ENCODE data around the gene AMBRA1. TPM values are rescaled to one million over a fixed set of nuclear protein-coding genes. Genes with fewer than 3 reads are reported as not detected.

AMBRA1 gene
- total RNA-seq, 2 experiments from 2014 or later: 24.6 to 30.7 TPM

GRCh38 chr11:46498179-46498578 lies 95.6 kb downstream of the AMBRA1 start:
- H2AFZ ChIP-seq (ENCODE audit: low read length): no peak overlapping the region
- H3K9me3 ChIP-seq (ENCODE audit: low read length): no peaks in the 10 kb centered on the region
- BruUV-seq (replicated peaks): no TSS peak
- H3K9me2 ChIP-seq (ENCODE audit: insufficient read depth, low read length): no peaks in the 10 kb centered on the region
- CTCF ChIA-PET (ENCODE audit: unreplicated experiment): interaction anchor here (0.9 kb wide), 1 partner anchor 8 kb away, joined by 3 read pairs; no protein-coding TSS in a partner anchor
- POLR2A ChIA-PET: interaction anchor here (0.7 to 1.2 kb wide), 2 partner anchors 8 to 427 kb away, joined by 3 to 4 read pairs; no protein-coding TSS in a partner anchor
- no peak overlapping the region for H3K4me2 ChIP-seq (ENCODE audit: low read length)
- no peaks in the 10 kb centered on the region for H3K79me2 ChIP-seq (ENCODE audit: insufficient read depth, low read depth, low read length)
- intact Hi-C loops (cut with micrococcal nuclease; ENCODE audit: unreplicated experiment): no loop called here
- peaks cover 24% of the 10 kb centered on the region for H3K36me3 ChIP-seq (ENCODE audit: insufficient read depth, low read length)
- H3K27ac ChIP-seq (ENCODE audit: low read depth, low read length, poor library complexity, severe bottlenecking): no peak overlapping the region
- no peaks in the 10 kb centered on the region for H4K20me1 ChIP-seq (ENCODE audit: insufficient read depth, low read length)
- no peaks in the 10 kb centered on the region for H3K4me1 ChIP-seq (ENCODE audit: insufficient read depth, low read length, poor library complexity, severe bottlenecking)
- no peak for TF ChIP-seq EZH2phosphoT487 (IDR thresholded peaks at IDR 0.05; ENCODE audit: borderline replicate concordance, low read depth, low read length)
- no peak for TF ChIP-seq CTCF (conservative IDR thresholded peaks at IDR 0.05; ENCODE audit: low read length)
- H3K4me3 ChIP-seq (ENCODE audit: low read depth, low read length, poor library complexity, severe bottlenecking): no peak overlapping the region
- DNase-seq (ENCODE audit: low spot score): no peak

DNA sequence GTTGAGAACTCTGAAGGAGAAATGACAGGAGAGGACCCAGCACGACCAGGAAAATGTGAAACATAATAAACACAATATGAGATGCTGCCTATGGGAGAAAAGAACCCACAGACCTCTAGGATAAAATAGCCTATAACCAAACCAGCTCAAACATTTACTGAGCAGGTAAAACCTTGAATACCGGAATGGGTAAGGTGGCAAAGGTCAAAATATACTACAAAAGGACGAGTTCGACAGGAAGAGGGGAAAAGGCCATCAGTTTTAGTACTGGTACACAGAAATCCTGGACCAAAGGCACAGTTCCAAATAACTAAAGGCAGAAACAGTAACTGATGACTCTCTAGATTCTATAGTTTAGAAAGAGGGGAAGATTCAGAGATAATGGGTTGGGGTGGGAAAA lies 96.3 kb downstream of the AMBRA1 start:
- Histone ChIP-seq H3K36me3 (ENCODE audit: insufficient read depth, low read length) (peaks cover 24% of the 10 kb centered on the region), H2AFZ (ENCODE audit: low read length) (no peak overlapping the region), H4K20me1 (ENCODE audit: insufficient read depth, low read length) (no peaks in the 10 kb centered on the region), H3K4me1 (ENCODE audit: insufficient read depth, low read length, poor library complexity, severe bottlenecking) (no peaks in the 10 kb centered on the region), H3K9me3 (ENCODE audit: low read length) (no peaks in the 10 kb centered on the region), H3K9me2 (ENCODE audit: insufficient read depth, low read length) (no peaks in the 10 kb centered on the region), H3K79me2 (ENCODE audit: insufficient read depth, low read depth, low read length) (no peaks in the 10 kb centered on the region), H3K4me3 (ENCODE audit: low read depth, low read length, poor library complexity, severe bottlenecking) (no peak overlapping the region), H3K27ac (ENCODE audit: low read depth, low read length, poor library complexity, severe bottlenecking) (no peak overlapping the region), H3K4me2 (ENCODE audit: low read length) (no peak overlapping the region)
- ChIA-PET CTCF (ENCODE audit: unreplicated experiment) (interaction anchor here (0.9 kb wide), 1 partner anchor 7 kb away, joined by 3 read pairs; no protein-coding TSS in a partner anchor), POLR2A (no interaction called here)
- no peak for DNase-seq (ENCODE audit: low spot score)
- TF ChIP-seq EZH2phosphoT487 (IDR thresholded peaks at IDR 0.05; ENCODE audit: borderline replicate concordance, low read depth, low read length): no peak
- no peak for TF ChIP-seq CTCF (conservative IDR thresholded peaks at IDR 0.05; ENCODE audit: low read length)
- BruUV-seq (replicated peaks): no TSS peak
- intact Hi-C loops (cut with micrococcal nuclease; ENCODE audit: unreplicated experiment): no loop called here

DNA sequence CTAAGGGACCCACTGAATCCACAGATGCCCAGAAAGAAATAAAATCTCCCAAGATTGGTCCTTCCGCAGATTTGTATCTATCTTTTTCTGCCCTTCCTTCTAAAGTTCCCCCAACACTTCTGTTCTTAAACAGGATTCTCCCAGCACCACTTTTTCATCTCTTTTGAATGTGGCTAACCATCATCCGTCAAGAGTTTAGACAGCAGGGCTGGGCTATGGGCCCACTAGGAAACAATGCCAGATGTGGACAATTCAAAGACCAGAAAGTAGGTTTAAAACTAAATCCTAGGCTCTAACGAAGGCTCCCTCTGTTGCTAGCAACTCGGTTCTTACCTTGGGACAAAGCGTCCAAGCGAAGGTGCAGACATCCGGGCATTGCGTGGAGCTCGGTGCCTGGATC lies 100.0 kb downstream of the AMBRA1 start:
- Histone ChIP-seq H3K27ac (ENCODE audit: low read depth, low read length, poor library complexity, severe bottlenecking) (no peak overlapping the region), H3K36me3 (ENCODE audit: insufficient read depth, low read length) (peaks cover 35% of the 10 kb centered on the region; the same call in 1 of the 2 replicates), H3K4me1 (ENCODE audit: insufficient read depth, low read length, poor library complexity, severe bottlenecking) (no peaks in the 10 kb centered on the region), H2AFZ (ENCODE audit: low read length) (no peak overlapping the region), H3K4me3 (ENCODE audit: low read depth, low read length, poor library complexity, severe bottlenecking) (no peak overlapping the region), H3K9me3 (ENCODE audit: low read length) (no peaks in the 10 kb centered on the region), H3K4me2 (ENCODE audit: low read length) (no peak overlapping the region), H4K20me1 (ENCODE audit: insufficient read depth, low read length) (no peaks in the 10 kb centered on the region), H3K79me2 (ENCODE audit: insufficient read depth, low read depth, low read length) (no peaks in the 10 kb centered on the region), H3K9me2 (ENCODE audit: insufficient read depth, low read length) (no peaks in the 10 kb centered on the region)
- CTCF ChIA-PET (ENCODE audit: unreplicated experiment): no interaction called here
- TF ChIP-seq CTCF (conservative IDR thresholded peaks at IDR 0.05; ENCODE audit: low read length): no peak
- TF ChIP-seq EZH2phosphoT487 (IDR thresholded peaks at IDR 0.05; ENCODE audit: borderline replicate concordance, low read depth, low read length): no peak
- POLR2A ChIA-PET: interaction anchor here (0.9 to 1.2 kb wide), 2 partner anchors 9 to 17 kb away, joined by 4 read pairs; no protein-coding TSS in a partner anchor
- intact Hi-C loops (cut with micrococcal nuclease; ENCODE audit: unreplicated experiment): no loop called here
- DNase-seq (ENCODE audit: low spot score): no peak
- BruUV-seq (replicated peaks): no TSS peak
